Loucy (cell line): ENCODE results near the gene C1QC.

Experiments used
- H2AFZ ChIP-seq: fragments of 200-600 bp; sonication (generic); 2 replicates; pipeline ENCODE4 v1.6.0; 2016; ENCODE audit warnings: antibody characterized with exemption, mild to moderate bottlenecking, low read length, moderate library complexity
- H3F3A ChIP-seq: fragments of 200-600 bp; 2 replicates; pipeline ENCODE4 v1.6.0; 2016; ENCODE audit warnings: antibody characterized with exemption, low read depth, mild to moderate bottlenecking
- H3K27me3 ChIP-seq: fragments of 200-600 bp; sonication (generic); 2 replicates; pipeline ENCODE4 v1.6.1; 2014; ENCODE audit warnings: low read length, mild to moderate bottlenecking; ENCODE audit not compliant: insufficient read depth, poor library complexity, severe bottlenecking
- H3K36me3 ChIP-seq: fragments of 200-600 bp; sonication (generic); 2 replicates; pipeline ENCODE4 v1.6.1; 2016; ENCODE audit warnings: low read length; ENCODE audit not compliant: insufficient read depth
- H3K4me1 ChIP-seq: fragments of 200-600 bp; sonication (generic); 2 replicates; pipeline ENCODE4 v1.5.1; 2014; ENCODE audit warnings: low read length, mild to moderate bottlenecking; ENCODE audit not compliant: insufficient read depth, poor library complexity, severe bottlenecking
- H3K4me2 ChIP-seq: fragments of 200-600 bp; sonication (generic); 2 replicates; pipeline ENCODE4 v1.6.0; 2014; ENCODE audit warnings: antibody characterized with exemption, low read length, low read depth, mild to moderate bottlenecking; ENCODE audit not compliant: poor library complexity, severe bottlenecking
- H3K4me3 ChIP-seq: fragments of 200-600 bp; sonication (generic); 2 replicates; pipeline ENCODE4 v1.5.1; 2014; ENCODE audit warnings: low read length, mild to moderate bottlenecking, mixed read lengths; ENCODE audit not compliant: poor library complexity, severe bottlenecking
- H3K79me2 ChIP-seq: fragments of 200-600 bp; sonication (generic); 2 replicates; pipeline ENCODE4 v1.6.1; 2014; ENCODE audit warnings: low read length; ENCODE audit not compliant: insufficient read depth
- H3K9ac ChIP-seq: fragments of 200-600 bp; sonication (generic); 2 replicates; pipeline ENCODE4 v1.6.0; 2014; ENCODE audit warnings: mild to moderate bottlenecking, low read depth, low read length, moderate library complexity; ENCODE audit not compliant: poor library complexity, severe bottlenecking
- H3K9me2 ChIP-seq: fragments of 200-600 bp; sonication (generic); replicated peaks from 2 replicates; pipeline ENCODE4 v1.6.1; 2016; ENCODE audit warnings: low read depth, low read length, mixed read lengths
- H3K9me3 ChIP-seq: fragments of 200-600 bp; sonication (generic); 2 replicates; pipeline ENCODE4 v1.6.1; 2014; ENCODE audit warnings: mild to moderate bottlenecking, antibody characterized with exemption, low read length, low read depth; ENCODE audit not compliant: insufficient read depth
- H4K20me1 ChIP-seq: fragments of 200-600 bp; sonication (generic); 2 replicates; pipeline ENCODE4 v1.6.0; 2014; ENCODE audit warnings: antibody characterized with exemption, low read length, mild to moderate bottlenecking; ENCODE audit not compliant: insufficient read depth, poor library complexity, severe bottlenecking
- EZH2phosphoT487 ChIP-seq: fragments of 200-600 bp; IDR thresholded peaks from 2 replicates; pipeline ENCODE4 v1.6.1; 2018; ENCODE audit warnings: antibody characterized with exemption, mild to moderate bottlenecking, moderate library complexity, borderline replicate concordance
- TF ChIP-seq, protein P1 (sequence below): fragments of 200-600 bp; sonication (generic); conservative IDR thresholded peaks from 2 replicates; pipeline ENCODE4 v1.5.1; 2014; ENCODE audit warnings: mild to moderate bottlenecking, antibody characterized with exemption, low read length

Gene C1QC

DNA sequence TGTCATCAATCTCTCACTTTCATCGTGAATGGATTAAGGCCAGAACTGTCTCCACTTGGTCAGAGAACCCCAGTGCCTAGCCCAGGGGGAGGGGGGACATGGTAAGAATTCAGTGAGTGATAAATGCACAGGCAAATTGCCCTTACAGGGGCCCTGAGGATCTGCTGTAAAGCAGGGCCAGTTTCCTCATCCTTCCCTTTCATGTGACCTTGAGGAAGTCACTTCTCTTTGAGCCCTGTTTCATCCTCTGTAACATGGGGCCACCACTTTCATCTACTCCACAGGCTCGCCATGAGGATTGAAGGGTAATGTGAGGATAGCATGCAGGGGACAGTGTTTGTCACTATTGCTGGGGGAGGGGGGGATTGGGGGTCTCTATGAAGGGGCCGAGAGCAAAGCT, 35.1 kb upstream of the C1QC start:
- Histone ChIP-seq H2AFZ (no peak overlapping the region), H3K9me2 (no peaks in the 10 kb centered on the region), H3K27me3 (no peaks in the 10 kb centered on the region), H3K9me3 (no peaks in the 10 kb centered on the region), H3K4me2 (no peak overlapping the region), H3K79me2 (no peaks in the 10 kb centered on the region), H3K4me1 (no peaks in the 10 kb centered on the region), H4K20me1 (no peaks in the 10 kb centered on the region), H3K36me3 (no peaks in the 10 kb centered on the region), H3K9ac (no peak overlapping the region), H3K4me3 (no peak overlapping the region), H3F3A (no peaks in the 10 kb centered on the region)
- no peak for TF ChIP-seq EZH2phosphoT487
- TF ChIP-seq, protein P1, sequence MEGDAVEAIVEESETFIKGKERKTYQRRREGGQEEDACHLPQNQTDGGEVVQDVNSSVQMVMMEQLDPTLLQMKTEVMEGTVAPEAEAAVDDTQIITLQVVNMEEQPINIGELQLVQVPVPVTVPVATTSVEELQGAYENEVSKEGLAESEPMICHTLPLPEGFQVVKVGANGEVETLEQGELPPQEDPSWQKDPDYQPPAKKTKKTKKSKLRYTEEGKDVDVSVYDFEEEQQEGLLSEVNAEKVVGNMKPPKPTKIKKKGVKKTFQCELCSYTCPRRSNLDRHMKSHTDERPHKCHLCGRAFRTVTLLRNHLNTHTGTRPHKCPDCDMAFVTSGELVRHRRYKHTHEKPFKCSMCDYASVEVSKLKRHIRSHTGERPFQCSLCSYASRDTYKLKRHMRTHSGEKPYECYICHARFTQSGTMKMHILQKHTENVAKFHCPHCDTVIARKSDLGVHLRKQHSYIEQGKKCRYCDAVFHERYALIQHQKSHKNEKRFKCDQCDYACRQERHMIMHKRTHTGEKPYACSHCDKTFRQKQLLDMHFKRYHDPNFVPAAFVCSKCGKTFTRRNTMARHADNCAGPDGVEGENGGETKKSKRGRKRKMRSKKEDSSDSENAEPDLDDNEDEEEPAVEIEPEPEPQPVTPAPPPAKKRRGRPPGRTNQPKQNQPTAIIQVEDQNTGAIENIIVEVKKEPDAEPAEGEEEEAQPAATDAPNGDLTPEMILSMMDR, result no peak

DNA sequence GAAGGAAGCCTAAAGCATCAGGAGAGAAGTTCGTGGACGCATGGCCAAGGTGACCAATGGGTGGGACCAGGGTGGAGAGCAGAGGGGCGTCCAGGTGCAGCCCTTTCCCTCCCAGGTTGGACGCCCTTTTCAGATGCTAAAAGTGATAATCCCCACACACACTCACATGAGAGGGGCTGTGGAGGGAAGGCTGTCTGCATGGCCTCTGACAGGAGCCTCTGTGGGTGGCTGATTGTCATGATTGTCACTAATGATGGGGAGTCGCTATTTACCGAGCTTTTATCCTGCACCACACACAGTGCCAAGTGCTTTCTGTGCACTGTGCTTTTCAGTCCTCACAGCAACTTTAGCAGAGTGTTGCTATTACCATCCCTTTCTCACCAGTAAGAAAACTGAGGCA, 34.1 kb upstream of the C1QC start:
- no peaks in the 10 kb centered on the region for H3K36me3 ChIP-seq
- H3K4me2 ChIP-seq, result no peak overlapping the region
- no peak overlapping the region for H3K9ac ChIP-seq
- no peaks in the 10 kb centered on the region for H4K20me1 ChIP-seq
- H3K9me3 ChIP-seq, result no peaks in the 10 kb centered on the region
- no peaks in the 10 kb centered on the region for H3K4me1 ChIP-seq
- H3K4me3 ChIP-seq, result no peak overlapping the region
- H3K79me2 ChIP-seq, result no peaks in the 10 kb centered on the region
- H3K27me3 ChIP-seq, result no peaks in the 10 kb centered on the region
- H2AFZ ChIP-seq, result no peak overlapping the region
- no peaks in the 10 kb centered on the region for H3K9me2 ChIP-seq
- TF ChIP-seq EZH2phosphoT487, result no peak
- TF ChIP-seq, protein P1, result no peak
- H3F3A ChIP-seq, result no peaks in the 10 kb centered on the region

DNA sequence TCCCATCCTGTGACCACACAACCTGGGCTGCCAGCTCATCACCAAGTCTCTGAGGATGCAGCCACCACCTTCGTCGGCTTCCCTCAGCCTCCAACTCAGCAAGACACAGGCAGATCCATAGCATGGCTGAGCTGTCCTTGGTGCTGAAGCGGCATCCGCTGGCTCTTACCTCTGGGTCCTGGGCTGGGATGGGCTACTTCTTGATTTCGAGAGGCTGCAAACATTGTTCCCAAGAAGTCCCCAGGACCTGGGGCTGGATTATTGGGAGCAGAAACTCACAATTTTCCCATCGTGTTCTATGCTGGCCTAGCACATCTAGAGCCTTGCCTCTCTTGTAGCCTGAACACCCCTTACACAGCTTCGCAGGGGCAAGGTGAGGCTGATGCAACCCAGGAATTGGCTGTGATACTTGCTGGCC, 31.9 kb upstream of the C1QC start:
- H3K79me2 ChIP-seq, result no peaks in the 10 kb centered on the region
- no peak overlapping the region for H3K4me2 ChIP-seq
- H3F3A ChIP-seq, result no peaks in the 10 kb centered on the region
- TF ChIP-seq, protein P1, result no peak
- no peak for TF ChIP-seq EZH2phosphoT487
- H4K20me1 ChIP-seq, result no peaks in the 10 kb centered on the region
- no peaks in the 10 kb centered on the region for H3K36me3 ChIP-seq
- no peak overlapping the region for H3K9ac ChIP-seq
- H3K4me1 ChIP-seq, result no peaks in the 10 kb centered on the region
- no peaks in the 10 kb centered on the region for H3K9me2 ChIP-seq
- no peak overlapping the region for H3K4me3 ChIP-seq
- no peak overlapping the region for H2AFZ ChIP-seq
- H3K27me3 ChIP-seq, result no peaks in the 10 kb centered on the region
- H3K9me3 ChIP-seq, result no peaks in the 10 kb centered on the region
